Mesendoderm (in vitro differentiated cells): ENCODE data around the gene MGST2.
A peak's percentile ranks its signal among the peaks of the same experiment; 100 is the strongest.

Experiments
- DNase-seq: peaks from one replicate; pipeline ENCODE4 v3.0.0; 2013
- H2AK5ac ChIP-seq: 2 replicates; pipeline ENCODE4 v1.6.1; 2013; ENCODE audit warnings: low read length, inconsistent platforms
- H2BK120ac ChIP-seq: 2 replicates; pipeline ENCODE4 v1.6.1; 2013; ENCODE audit warnings: low read depth, mild to moderate bottlenecking, low read length, moderate library complexity, mixed read lengths
- H2BK15ac ChIP-seq: replicated peaks from 2 replicates; pipeline ENCODE4 v1.6.1; 2013; ENCODE audit warnings: low read depth, mild to moderate bottlenecking, moderate library complexity
- H2BK5ac ChIP-seq: 2 replicates; pipeline ENCODE4 v1.6.1; 2013; ENCODE audit warnings: low read length, inconsistent platforms
- H3K18ac ChIP-seq: 2 replicates; pipeline ENCODE4 v1.6.1; 2013; ENCODE audit warnings: mild to moderate bottlenecking, low read length, mixed read lengths
- H3K23ac ChIP-seq: one replicate; pipeline ENCODE4 v1.6.1; 2013; ENCODE audit warnings: low read length
- H3K27ac ChIP-seq: 2 replicates; pipeline ENCODE4 v1.5.1; 2013; ENCODE audit warnings: low read depth, mild to moderate bottlenecking, inconsistent platforms, low read length, moderate library complexity
- H3K27me3 ChIP-seq: 2 replicates; pipeline ENCODE4 v1.6.1; 2013; ENCODE audit warnings: low read length, control low read depth, mild to moderate bottlenecking, inconsistent platforms; ENCODE audit not compliant: insufficient read depth, poor library complexity
- H3K36me3 ChIP-seq: 2 replicates; pipeline ENCODE4 v1.6.1; 2013; ENCODE audit warnings: low read length, inconsistent platforms; ENCODE audit not compliant: control insufficient read depth, insufficient read depth
- H3K4ac ChIP-seq: one replicate; pipeline ENCODE4 v1.6.1; 2013; ENCODE audit warnings: low read depth, mild to moderate bottlenecking, low read length, moderate library complexity
- H3K4me1 ChIP-seq: 2 replicates; pipeline ENCODE4 v1.6.1; 2013; ENCODE audit warnings: low read depth, low read length, inconsistent platforms; ENCODE audit not compliant: control insufficient read depth
- H3K4me2 ChIP-seq: 2 replicates; pipeline ENCODE4 v1.6.1; 2013; ENCODE audit warnings: low read length
- H3K4me3 ChIP-seq: 2 replicates; pipeline ENCODE4 v1.5.1; 2013; ENCODE audit warnings: mild to moderate bottlenecking, low read length
- H3K56ac ChIP-seq: one replicate; pipeline ENCODE4 v1.6.1; 2013; ENCODE audit warnings: low read length
- H3K79me1 ChIP-seq: 2 replicates; pipeline ENCODE4 v1.6.1; 2013; ENCODE audit warnings: low read length, inconsistent platforms
- H3K79me2 ChIP-seq: 2 replicates; pipeline ENCODE4 v1.6.1; 2013; ENCODE audit warnings: mild to moderate bottlenecking, low read length; ENCODE audit not compliant: control insufficient read depth, insufficient read depth
- H3K9ac ChIP-seq: 2 replicates; pipeline ENCODE4 v1.6.1; 2013; ENCODE audit warnings: low read length, inconsistent platforms
- H4K5ac ChIP-seq: one replicate; pipeline ENCODE4 v1.6.1; 2013; ENCODE audit warnings: low read length
- H4K8ac ChIP-seq: one replicate; pipeline ENCODE4 v1.6.1; 2013; ENCODE audit warnings: low read depth, mild to moderate bottlenecking, control low read depth, low read length, moderate library complexity
- WGBS: extraction: QIAGEN DNeasy Blood & Tissue Kit; methylation state at CpG from one replicate; pipeline ENCODE4 v1.1.7; 2013; ENCODE audit warnings: low lambda C conversion rate, missing lambda C conversion rate; ENCODE audit not compliant: insufficient coverage; ENCODE audit errors: extremely low coverage; 5-methylcytosine and 5-hydroxymethylcytosine counted together

The MGST2 gene

GRCh38 chr4:139663561-139664138, 2.0 kb upstream of the MGST2 start:
- Histone ChIP-seq H2BK15ac (peak overlapping the region; percentile 58), H4K5ac (no peak overlapping the region), H2BK120ac (no peak overlapping the region), H3K23ac (no peak overlapping the region), H3K4me1 (peaks cover 2% of the 10 kb centered on the region), H3K56ac (no peak overlapping the region), H3K79me1 (no peaks in the 10 kb centered on the region), H2AK5ac (no peak overlapping the region), H4K8ac (no peak overlapping the region), H3K79me2 (no peaks in the 10 kb centered on the region), H3K4ac (no peak overlapping the region), H3K9ac (no peak overlapping the region), H3K18ac (peak overlapping the region; percentile 62), H3K4me2 (no peak overlapping the region), H3K27ac (no peak overlapping the region), H3K4me3 (no peak overlapping the region), H2BK5ac (no peak overlapping the region), H3K27me3 (no peaks in the 10 kb centered on the region), H3K36me3 (no peaks in the 10 kb centered on the region)
- no CpG with 5 or more reads among the region's 1 CpG for WGBS
- no peak for DNase-seq

DNA sequence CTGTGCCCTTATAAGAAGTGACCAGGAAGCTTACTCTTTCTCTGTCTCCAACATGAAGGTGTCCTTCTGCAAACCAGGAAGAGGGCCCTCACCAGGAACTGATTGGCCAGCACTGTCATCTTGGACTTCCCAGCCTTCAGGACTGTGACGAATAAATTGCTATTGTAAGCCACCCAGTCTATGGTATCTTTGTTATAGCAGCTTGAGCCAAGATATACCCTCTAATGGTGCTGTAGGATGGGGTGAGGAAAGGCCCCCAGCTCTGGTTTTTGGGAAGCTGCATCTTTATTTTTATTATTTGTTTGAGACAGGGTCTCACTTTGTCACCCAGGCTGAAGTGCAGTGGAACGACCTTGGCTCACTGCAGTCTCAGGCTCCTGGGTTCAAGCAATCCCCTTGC, 1.2 kb upstream of the MGST2 start:
- Histone ChIP-seq H3K27ac (no peak overlapping the region), H2AK5ac (no peak overlapping the region), H4K8ac (no peak overlapping the region), H3K18ac (no peak overlapping the region), H2BK15ac (no peak overlapping the region), H3K23ac (no peak overlapping the region), H4K5ac (no peak overlapping the region), H3K4me1 (peaks cover 8% of the 10 kb centered on the region), H3K9ac (no peak overlapping the region), H2BK120ac (no peak overlapping the region), H3K36me3 (no peaks in the 10 kb centered on the region), H3K79me1 (peaks cover 2% of the 10 kb centered on the region), H3K4ac (no peak overlapping the region), H3K4me2 (no peak overlapping the region), H3K27me3 (no peaks in the 10 kb centered on the region), H3K56ac (peak overlapping the region; percentile 37), H3K79me2 (peaks cover 2% of the 10 kb centered on the region), H3K4me3 (no peak overlapping the region), H2BK5ac (no peak overlapping the region)
- whole genome bisulfite sequencing: no CpG with 5 or more reads among the region's 2 CpGs
- no peak for DNase-seq

GRCh38 chr4:139665079-139665689, 435 bp upstream of the MGST2 start:
- Histone ChIP-seq H3K79me1 (peaks cover 2% of the 10 kb centered on the region), H2AK5ac (no peak overlapping the region), H3K27me3 (no peaks in the 10 kb centered on the region), H3K4me1 (peaks cover 11% of the 10 kb centered on the region), H4K5ac (no peak overlapping the region), H3K18ac (no peak overlapping the region), H2BK120ac (peak overlapping the region; percentile 63), H3K27ac (peak overlapping the region; percentile 31), H3K4me3 (no peak overlapping the region), H2BK15ac (no peak overlapping the region), H3K79me2 (peaks cover 2% of the 10 kb centered on the region), H4K8ac (no peak overlapping the region), H3K4me2 (peak overlapping the region; percentile 51), H3K4ac (peak overlapping the region; percentile 28), H3K23ac (no peak overlapping the region), H2BK5ac (no peak overlapping the region), H3K36me3 (no peaks in the 10 kb centered on the region), H3K56ac (peak overlapping the region; percentile 90), H3K9ac (peak overlapping the region; percentile 75)
- no CpG with 5 or more reads among the region's 10 CpGs for WGBS
- no peak for DNase-seq

GRCh38 chr4:139666735-139667281, 1.2 kb downstream of the MGST2 start:
- Histone ChIP-seq H4K5ac (no peak overlapping the region), H4K8ac (no peak overlapping the region), H3K4me1 (peaks cover 17% of the 10 kb centered on the region), H3K4me3 (no peak overlapping the region), H3K79me2 (peaks cover 2% of the 10 kb centered on the region), H3K36me3 (no peaks in the 10 kb centered on the region), H3K79me1 (peaks cover 3% of the 10 kb centered on the region), H3K9ac (peak overlapping the region; percentile 51), H3K56ac (peak overlapping the region; percentile 56), H3K23ac (no peak overlapping the region), H2AK5ac (no peak overlapping the region), H3K27ac (peak overlapping the region; percentile 3), H2BK15ac (peak overlapping the region; percentile 14), H2BK5ac (peak overlapping the region; percentile 0), H2BK120ac (peak overlapping the region; percentile 83), H3K27me3 (no peaks in the 10 kb centered on the region), H3K4me2 (peak overlapping the region; percentile 5), H3K4ac (peak overlapping the region; percentile 58), H3K18ac (peak overlapping the region; percentile 55)
- no CpG with 5 or more reads among the region's 11 CpGs for WGBS
- DNase-seq: no peak

DNA sequence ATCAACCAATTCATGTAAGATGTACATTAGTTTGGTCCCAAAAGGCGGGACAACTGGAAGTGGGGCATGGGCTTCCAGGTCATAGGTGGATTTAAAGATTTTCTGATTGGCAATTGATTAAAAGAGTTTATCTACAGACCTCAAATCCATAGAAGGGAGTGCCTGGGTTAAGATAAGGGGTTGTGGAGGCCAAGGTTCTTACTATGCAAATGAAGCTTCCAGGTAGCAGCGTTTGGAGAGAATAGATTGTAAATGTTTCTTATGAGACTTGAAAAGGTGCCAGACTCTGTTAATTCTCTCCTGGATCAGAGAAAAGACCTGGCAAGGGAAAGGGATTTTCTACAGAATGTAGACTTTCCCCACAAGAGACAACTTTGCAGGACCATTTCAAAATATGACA, 2.4 kb downstream of the MGST2 start:
- Histone ChIP-seq H3K27me3 (no peaks in the 10 kb centered on the region), H3K9ac (no peak overlapping the region), H4K5ac (no peak overlapping the region), H3K36me3 (no peaks in the 10 kb centered on the region), H3K4ac (no peak overlapping the region), H2BK5ac (peak overlapping the region; percentile 61), H2AK5ac (no peak overlapping the region), H3K23ac (no peak overlapping the region), H2BK15ac (no peak overlapping the region), H3K27ac (peak overlapping the region; percentile 83), H2BK120ac (no peak overlapping the region), H3K18ac (peak overlapping the region; percentile 55), H3K79me2 (peaks cover 3% of the 10 kb centered on the region), H3K4me3 (no peak overlapping the region), H3K79me1 (peaks cover 7% of the 10 kb centered on the region), H3K4me1 (peaks cover 17% of the 10 kb centered on the region), H4K8ac (no peak overlapping the region), H3K4me2 (no peak overlapping the region), H3K56ac (peak overlapping the region; percentile 39)
- WGBS: no CpG with 5 or more reads among the region's 2 CpGs
- DNase-seq: peak; percentile 88
